ENCODE results near the gene SLC9B1.
"Not testable (repeated sequence)": the region's sequence is repeated elsewhere in the genome, so short reads cannot be mapped to it uniquely, and the experiment has no call there.

Gene SLC9B1

DNA sequence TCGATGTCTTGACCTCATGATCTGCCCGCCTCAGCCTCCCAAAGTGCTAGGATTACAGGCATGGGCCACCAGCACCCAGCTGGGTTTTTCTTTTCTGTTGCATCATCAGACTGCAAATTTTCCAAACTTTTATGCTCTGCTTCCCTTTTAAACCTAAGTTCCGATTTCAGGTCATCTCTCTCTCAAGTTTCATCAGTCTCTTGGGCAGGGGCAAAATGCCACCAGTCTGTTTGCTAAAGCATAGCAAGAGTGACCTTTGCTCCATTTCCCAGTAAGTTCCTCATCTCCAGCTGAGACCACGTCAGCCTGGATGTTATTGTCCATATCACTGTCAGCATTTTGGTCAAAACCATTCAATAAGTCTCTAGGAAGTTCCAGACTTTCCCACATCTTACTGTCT is 141.2 kb downstream of the SLC9B1 start:
- not testable (repeated sequence) for DNase-seq (ENCODE audit: low read depth)

GRCh38 chr4:102877477-102878106 is 141.9 kb downstream of the SLC9B1 start:
- DNase-seq (ENCODE audit: low read depth): not testable (repeated sequence)

DNA sequence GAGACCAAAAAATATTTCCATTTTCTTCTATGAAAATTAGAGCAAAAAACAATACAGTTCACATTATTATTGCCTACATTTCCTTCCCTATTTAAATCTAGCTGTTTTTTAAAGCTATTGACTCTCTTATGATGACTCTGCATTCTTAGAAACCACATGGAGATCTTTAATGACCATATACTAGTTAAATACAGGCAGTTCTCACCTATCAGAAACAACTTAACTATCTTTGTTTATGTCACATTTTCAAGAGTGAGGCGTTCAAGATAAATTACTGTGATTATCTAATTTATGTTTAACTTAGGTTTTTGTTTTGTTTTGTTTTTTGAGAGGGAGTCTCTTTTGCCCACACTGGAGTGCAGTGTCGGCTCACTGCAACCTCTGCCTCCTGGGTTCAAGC is 147.7 kb downstream of the SLC9B1 start:
- peak; percentile 8 for DNase-seq (ENCODE audit: low read depth)

GRCh38 chr4:102869569-102870197 is 149.8 kb downstream of the SLC9B1 start:
- peak; percentile 8 for DNase-seq (ENCODE audit: low read depth)

GRCh38 chr4:102868781-102869568 is 150.5 kb downstream of the SLC9B1 start, which contains the start of gene CISD2:
CISD2 (plus strand) TSS chr4:102868992; CDS start chr4:102869085, 93 bp downstream.
- peak; percentile 84 for DNase-seq (ENCODE audit: low read depth)

DNA sequence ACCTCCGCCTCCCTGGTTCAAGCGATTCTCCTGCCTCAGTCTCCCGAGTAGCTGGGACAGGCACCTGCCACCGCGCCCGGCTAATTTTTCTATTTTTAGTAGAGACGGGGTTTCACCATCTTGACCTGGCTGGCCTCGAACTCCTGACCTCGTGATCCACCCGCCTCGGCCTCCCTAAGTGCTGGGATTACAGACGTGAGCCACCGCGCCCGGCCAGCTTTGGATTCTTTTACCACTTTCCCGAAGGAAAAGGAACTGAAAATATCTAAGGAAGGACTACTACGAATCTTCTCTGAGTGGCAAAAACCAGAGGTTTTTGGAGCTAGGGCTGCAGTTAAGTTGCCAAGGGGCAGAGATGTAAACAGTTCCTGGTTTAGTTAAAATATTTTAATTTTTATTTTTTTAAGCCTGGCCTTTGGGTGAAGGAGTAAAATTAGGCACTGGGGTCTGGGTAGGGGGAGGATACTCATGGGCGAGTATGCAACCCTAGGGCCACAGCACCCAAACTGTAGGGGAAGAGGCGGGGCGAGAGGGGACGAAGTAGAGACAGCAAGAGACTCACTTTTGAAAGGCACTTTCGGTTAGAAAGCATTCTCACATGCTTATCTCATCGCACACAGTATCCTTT is 151.2 kb downstream of the SLC9B1 start:
- DNase-seq (ENCODE audit: low read depth): peak; percentile 5

GRCh38 chr4:102867278-102868152 is 152.0 kb downstream of the SLC9B1 start:
- no peak for DNase-seq (ENCODE audit: low read depth)

GRCh38 chr4:102865327-102865726 is 154.2 kb downstream of the SLC9B1 start:
- DNase-seq (ENCODE audit: low read depth): not testable (repeated sequence)

DNA sequence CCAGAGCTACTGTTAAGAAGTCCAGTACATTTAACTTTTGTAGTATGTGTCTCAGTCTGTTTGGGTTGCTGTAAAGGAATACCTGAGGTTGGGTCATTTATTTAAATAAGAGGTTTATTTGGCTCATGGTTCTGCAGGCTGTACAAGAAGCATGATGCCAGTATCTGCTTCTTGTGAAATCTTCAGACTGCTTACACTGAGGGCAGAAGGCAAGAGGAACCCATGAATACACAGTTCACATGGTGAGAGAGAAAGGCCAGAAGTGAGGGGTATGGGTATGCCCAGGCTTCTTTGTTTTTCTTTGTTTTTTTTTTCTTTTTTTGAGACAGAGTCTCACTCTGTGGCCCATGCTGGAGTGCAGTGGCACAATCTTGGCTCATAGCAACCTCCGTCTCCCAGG is 156.8 kb downstream of the SLC9B1 start:
- DNase-seq (ENCODE audit: low read depth): no peak

- DNase-seq (ENCODE audit: low read depth): no peak
Observed at GRCh38 chr4:102862016-102862415, 157.5 kb downstream of the SLC9B1 start.

DNA sequence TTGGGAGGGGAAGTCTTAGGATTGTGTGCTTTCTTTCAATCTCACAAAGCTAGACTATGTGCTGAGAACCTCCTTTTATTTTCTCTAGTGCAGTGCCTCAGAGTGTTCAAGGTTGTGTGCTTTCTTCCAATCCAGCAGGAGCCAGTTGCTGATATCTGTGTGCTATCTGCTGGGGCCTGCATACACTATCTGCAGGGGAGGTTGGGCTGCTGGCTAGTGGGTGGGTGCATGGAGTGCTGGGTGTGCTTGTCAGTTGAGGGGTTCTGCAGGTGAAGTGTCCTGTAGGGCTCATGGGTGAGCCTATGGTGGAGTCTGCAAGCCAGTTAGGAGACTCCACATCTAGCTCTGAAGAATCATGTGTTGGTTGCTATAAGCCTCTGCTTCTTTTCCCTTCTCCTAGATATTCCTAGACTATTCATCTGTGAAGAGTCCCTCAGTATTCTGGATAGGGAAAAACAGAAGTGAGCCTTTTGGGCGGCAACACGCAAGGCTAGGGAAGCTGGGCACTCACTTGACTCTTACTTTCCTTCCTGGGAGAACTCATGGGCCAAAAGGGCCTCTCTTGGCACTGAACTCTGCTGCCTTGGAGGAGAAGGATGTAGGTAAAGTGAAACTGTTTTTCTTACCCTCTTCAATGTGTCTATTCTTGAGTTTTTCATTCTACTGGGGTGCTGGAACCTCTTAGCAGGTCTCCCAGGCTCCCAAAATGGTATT is 158.7 kb downstream of the SLC9B1 start:
- no peak for DNase-seq (ENCODE audit: low read depth)

GRCh38 chr4:102858828-102859464 is 160.6 kb downstream of the SLC9B1 start:
- DNase-seq (ENCODE audit: low read depth): no peak
